Activated gamma-delta T cell treated with Interleukin-2 at 50 U/mL for 16 hours (primary cell): Measurements from ENCODE around the gene ZNF708.
"Not testable (repeated sequence)": the region's sequence is repeated elsewhere in the genome, so short reads cannot be mapped to it uniquely, and the experiment has no call there.

Experiments
- DNase-seq: peaks from one replicate; pipeline ENCODE4 v3.0.0-alpha.2; 2020

The ZNF708 gene

GRCh38 chr19:21328885-21329605 lies at the start of gene ZNF708:
ZNF708 (minus strand) TSS chr19:21329410; CDS start chr19:21329212, 198 bp downstream.
- DNase-seq = peak; percentile 71

- DNase-seq = no peak
Observed at GRCh38 chr19:21362291-21362690, 33.1 kb upstream of the ZNF708 start.

- peak; percentile 84 for DNase-seq
Observed at GRCh38 chr19:21358768-21359451, 29.7 kb upstream of the ZNF708 start, which contains the start of gene ZNF738. ZNF738 (plus strand) TSS chr19:21359000; CDS start chr19:21359141, 141 bp downstream.

GRCh38 chr19:21352830-21353229 lies 23.6 kb upstream of the ZNF708 start:
- no peak for DNase-seq

- not testable (repeated sequence) for DNase-seq
Observed at GRCh38 chr19:21344841-21345240, 15.6 kb upstream of the ZNF708 start.

GRCh38 chr19:21335721-21336120 lies 6.5 kb upstream of the ZNF708 start:
- no peak for DNase-seq

- DNase-seq = no peak
Observed at GRCh38 chr19:21328406-21328805, 804 bp downstream of the ZNF708 start.

GRCh38 chr19:21326169-21326568 lies 3.0 kb downstream of the ZNF708 start:
- DNase-seq = no peak

GRCh38 chr19:21323000-21323399 lies 6.2 kb downstream of the ZNF708 start:
- no peak for DNase-seq

GRCh38 chr19:21322528-21322927 lies 6.7 kb downstream of the ZNF708 start:
- no peak for DNase-seq

- DNase-seq = no peak
Observed at GRCh38 chr19:21321996-21322395, 7.2 kb downstream of the ZNF708 start.

GRCh38 chr19:21321134-21321533 lies 8.1 kb downstream of the ZNF708 start:
- no peak for DNase-seq

- no peak for DNase-seq
Observed at GRCh38 chr19:21317821-21318220, 11.4 kb downstream of the ZNF708 start.

GRCh38 chr19:21314676-21315075 lies 14.5 kb downstream of the ZNF708 start:
- no peak for DNase-seq

- DNase-seq = not testable (repeated sequence)
Observed at GRCh38 chr19:21312807-21313206, 16.4 kb downstream of the ZNF708 start.

GRCh38 chr19:21308773-21309172 lies 20.4 kb downstream of the ZNF708 start:
- DNase-seq = no peak

GRCh38 chr19:21306881-21307479 lies 22.2 kb downstream of the ZNF708 start:
- DNase-seq = not testable (repeated sequence)

GRCh38 chr19:21293768-21294167 lies 35.4 kb downstream of the ZNF708 start:
- not testable (repeated sequence) for DNase-seq

GRCh38 chr19:21269813-21270212 lies 59.4 kb downstream of the ZNF708 start:
- DNase-seq = no peak

GRCh38 chr19:21264891-21265290 lies 64.3 kb downstream of the ZNF708 start:
- no peak for DNase-seq

- DNase-seq = no peak
Observed at GRCh38 chr19:21264416-21264815, 64.8 kb downstream of the ZNF708 start.

- not testable (repeated sequence) for DNase-seq
Observed at GRCh38 chr19:21260848-21261381, 68.3 kb downstream of the ZNF708 start.

GRCh38 chr19:21260164-21260847 lies 68.9 kb downstream of the ZNF708 start:
- no peak for DNase-seq
